Measurements from ENCODE around the gene ZMPSTE24. TPM values are rescaled to one million over a fixed set of nuclear protein-coding genes. Genes with fewer than 3 reads are reported as not detected.

The ZMPSTE24 gene
- polyA plus RNA-seq, 1 donor: 24.5 TPM

DNA sequence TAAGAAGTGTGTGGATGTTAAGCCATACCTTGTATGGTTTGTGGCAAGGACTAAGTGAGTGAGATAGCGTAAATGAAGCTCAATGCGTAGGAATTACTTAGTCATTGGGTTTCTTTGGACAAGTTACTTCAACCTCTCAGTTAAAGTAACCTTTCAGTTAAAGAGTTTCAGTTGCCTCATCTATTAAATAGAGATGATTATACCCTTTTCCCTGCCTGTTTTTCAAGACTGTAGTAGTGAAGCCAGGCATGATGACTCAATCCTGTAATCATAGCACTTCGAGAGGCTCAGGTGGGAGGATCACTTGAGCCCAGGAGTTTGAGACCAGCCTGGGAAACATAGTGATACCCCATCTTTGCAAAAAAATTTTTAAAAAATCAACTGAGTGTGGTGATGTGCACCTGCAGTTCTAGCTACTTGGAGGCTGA lies 6.3 kb downstream of the ZMPSTE24 start:
- DNase-seq: no peak

DNA sequence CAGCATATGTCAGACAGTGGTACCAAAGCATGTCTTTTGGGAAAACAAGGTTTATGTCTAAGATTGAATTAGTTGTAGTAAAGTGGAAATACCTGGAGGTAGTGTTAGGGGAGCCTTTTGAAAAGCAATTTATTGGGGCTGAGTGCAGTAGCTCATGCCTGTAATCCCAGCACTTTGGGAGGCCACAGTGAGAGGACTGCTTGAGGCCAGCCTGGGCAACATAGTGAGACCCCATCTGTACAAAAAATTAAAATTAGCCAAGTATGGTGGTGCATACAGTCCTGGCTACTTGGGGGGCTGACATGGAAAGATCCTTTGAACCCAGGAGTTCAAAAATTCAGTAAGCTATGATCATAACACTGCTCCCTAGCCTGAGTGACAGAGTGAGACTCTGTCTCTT lies 7.3 kb downstream of the ZMPSTE24 start:
- DNase-seq: no peak

DNA sequence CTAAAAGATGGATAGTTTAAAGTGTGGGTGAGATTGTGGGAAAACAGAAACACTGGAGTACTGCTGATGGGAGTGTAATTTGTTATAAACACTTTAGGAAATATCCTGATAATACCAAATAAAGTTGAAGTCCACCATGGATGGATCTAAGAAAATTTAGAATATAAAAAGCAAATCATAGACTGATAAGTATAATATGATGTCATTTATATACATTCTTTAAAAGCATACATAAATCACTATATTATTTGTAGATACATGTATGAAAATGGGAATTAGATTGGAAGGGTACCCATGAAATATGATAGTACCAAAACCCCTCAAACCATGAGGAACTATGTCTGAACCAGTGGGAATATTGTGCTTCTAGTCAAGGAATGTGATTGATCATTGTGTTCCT lies 7.9 kb downstream of the ZMPSTE24 start:
- DNase-seq: no peak

DNA sequence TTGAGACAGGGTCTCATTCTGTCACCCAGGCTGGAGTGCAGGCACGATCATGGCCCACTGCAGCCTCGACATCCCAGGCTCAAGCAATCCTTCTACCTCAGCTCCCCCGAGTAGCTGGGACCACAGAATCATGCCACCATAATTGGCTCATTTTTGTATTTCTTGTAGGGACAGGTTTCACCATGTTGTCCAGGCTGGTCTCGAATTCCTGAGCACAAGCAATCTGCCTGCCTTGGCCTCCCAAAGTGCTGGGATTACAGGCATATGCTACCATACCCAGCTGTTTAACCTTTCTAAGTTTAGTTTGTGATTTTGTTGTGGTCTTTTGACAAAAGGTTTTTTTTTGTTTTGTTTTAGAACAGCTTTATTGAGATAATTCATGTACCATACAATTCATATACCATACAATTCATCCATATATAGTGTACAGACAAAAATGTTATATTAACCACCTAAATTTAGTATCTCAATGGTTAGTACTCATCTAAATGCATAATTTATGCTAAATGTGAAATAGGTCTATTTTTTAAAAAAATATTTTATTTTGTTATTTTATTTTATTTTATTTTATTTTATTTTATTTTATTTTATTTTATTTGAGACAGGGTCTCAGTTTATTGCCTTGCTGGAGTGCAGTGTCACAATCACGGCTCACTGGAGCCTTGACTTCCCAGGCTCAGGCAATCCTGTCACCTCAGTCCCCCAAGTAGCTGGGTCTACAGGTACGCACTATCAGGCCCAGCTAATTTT lies 8.9 kb downstream of the ZMPSTE24 start:
- no peak for DNase-seq

DNA sequence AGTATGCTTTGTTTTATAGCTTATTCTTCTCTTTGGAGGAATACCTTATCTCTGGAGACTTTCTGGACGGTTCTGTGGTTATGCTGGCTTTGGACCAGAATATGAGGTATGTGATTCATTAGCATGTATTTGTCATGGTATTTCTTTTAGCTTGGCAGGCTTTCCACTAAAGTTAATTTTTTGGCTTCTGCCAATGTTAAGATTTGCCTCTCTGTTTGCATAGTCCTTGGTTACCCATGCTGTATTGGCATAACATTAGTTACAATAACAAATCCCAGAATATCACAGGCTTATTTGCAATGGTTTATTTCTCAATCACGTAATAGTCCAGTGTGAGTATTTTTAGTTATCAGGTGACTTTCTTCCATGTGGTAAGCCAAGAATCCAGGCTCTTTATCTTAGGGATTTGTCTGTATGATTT lies 9.7 kb downstream of the ZMPSTE24 start:
- no peak for DNase-seq

DNA sequence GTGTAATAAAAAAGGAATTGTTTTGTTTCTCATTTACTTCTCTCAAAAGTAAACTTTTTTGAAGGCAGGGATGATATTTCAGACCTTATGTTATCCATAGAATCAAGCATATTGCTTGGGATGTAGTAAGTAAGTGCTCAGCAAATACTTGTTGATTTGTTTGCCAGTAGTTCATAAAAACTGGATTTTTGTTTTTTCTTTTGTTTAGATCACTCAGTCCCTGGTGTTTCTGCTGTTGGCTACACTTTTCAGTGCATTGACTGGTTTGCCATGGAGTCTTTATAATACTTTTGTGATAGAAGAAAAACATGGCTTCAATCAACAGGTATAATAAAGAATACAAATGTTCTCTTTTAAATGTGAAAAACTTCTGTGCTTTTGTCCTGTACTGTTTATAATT lies 10.2 kb downstream of the ZMPSTE24 start:
- DNase-seq: no peak

DNA sequence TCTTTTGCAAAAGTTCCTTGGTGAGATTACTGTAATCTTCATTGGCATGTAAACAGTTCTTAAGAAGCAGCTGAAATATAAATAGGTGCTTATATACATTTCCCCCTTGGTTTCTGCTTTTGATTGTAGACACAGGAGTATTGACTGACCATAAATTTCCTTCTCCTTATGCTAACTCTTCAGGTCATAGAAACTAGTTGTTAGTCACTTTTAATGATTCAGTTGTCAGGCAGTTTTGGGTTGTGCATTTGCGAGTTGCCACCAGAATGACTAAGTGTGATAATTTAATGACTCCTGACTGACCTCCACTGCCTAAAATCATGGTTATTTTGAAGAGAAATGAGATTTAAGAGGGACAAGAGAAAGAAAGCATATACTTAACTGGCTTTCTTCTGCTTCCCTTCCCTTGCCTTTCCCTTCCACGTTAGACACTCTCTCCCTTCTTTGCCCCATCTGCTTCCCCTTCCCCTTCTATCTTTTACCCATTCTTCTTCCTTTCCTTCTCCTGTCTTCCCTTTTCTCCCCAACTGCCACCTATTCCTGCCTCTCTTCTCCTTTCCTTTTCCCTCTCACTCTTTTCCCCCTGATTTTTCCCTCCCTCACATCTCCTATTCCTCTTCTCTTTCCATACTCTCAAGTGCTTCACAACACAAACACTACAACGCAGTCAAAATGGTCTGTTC lies 12.3 kb downstream of the ZMPSTE24 start:
- DNase-seq: no peak

DNA sequence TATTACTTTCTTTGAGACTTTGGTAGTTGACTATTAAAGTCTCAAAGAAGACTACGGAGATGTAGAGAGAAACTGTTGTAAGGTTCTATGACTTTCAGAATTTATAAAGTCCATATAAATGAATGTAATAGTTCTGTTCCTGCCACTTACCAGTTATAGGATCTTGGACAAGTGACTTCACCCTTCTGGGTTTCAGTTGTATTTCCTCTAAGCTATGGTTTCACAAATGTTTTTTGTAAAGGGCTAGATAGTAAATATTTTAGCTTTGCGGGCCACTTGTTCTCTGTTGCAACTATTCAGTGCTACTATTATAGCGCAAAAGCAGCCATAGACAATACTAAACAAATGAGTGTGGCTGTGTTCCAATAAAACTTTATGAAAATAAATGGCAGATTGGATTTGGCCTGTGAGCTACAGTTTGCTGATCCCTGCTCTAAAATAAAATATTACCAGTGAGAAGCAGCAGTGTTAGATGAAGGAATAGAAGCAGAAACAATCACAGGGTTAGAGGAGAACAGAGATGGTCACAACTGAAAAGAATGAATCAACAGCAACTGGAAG lies 14.7 kb downstream of the ZMPSTE24 start:
- DNase-seq: no peak

DNA sequence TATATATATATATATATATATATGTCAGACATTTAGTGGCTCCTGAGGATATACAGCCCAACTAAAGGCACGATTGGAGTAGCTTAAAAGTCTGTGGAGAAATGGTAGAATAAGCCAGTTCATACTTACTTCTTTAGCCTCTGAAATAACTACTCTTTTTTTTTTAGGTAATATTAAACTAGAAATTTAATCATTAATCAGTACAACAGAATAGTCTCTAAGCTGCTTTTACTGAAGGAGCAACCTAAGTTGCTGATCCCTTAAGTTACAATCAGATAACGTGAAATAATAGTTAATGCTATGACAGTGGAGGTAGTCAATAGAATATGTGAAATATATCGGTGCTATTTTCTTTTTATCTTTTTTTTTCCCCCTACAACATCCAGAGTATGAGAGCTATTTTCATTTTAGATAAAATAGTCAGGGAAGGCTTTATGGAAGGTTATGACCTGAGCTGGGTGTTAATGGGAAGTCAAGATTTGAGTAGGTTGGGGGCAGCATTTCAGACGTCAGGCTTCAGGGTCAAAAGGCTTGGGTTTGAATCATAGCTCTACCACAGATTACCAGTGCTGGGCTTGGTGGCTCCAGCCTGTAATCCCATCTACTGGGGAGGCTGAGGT lies 15.6 kb downstream of the ZMPSTE24 start:
- no peak for DNase-seq

DNA sequence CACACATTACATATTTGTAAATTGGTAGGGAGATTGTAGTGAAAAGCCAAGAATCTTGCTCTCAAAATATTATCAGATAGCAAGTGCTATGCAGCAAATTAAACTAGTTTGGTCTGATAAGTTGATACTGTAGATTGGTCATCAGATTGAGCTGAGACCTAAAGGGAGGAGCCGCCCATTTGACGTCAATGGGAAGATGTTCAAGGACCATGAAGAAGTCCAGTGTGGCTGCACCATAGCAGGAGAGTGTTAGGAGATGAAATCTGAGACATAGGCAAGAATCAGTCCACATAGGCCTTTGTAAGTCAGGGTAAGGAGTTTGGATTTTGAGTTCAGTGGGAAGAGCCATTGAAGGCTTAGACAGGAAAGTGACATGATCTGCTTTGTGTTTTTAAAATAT lies 16.3 kb downstream of the ZMPSTE24 start:
- DNase-seq: no peak

DNA sequence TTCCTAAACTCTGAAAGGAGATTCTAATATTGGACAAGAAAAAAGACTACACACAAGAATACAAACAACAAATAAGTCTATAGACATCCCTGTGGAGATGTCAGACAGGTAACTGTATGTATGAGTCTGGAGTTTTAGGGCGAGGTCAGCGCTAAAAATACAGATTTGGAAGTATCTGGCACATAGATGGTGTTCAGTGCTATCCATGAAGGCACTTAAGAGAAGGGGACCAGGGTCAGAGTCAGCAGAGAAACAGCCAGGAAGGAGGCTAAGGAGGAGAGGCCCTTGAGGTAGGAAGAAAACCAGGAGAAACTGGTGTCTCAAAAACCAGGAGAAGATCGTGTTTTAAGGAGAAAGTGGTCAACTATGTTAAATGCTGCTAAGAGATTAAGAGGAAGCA lies 18.1 kb downstream of the ZMPSTE24 start:
- DNase-seq: no peak

DNA sequence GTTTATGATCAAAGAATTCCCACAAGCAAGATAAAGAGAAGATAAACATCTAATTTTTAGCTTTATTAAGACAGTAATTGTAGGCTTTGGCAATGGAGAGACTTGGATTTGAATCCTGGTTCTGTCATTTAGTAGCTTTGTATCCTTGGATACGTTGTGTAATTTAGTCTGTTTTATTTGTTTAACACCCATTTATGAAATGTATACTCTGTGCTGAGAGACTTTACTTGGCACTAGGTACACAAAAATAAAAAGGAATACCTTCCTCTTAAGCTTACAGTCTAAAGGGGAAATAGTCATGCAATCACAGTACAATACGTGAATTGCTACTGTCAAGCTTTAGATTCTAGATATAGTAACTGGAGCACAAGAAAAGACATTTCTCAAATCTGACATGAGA lies 23.8 kb downstream of the ZMPSTE24 start:
- DNase-seq: no peak

DNA sequence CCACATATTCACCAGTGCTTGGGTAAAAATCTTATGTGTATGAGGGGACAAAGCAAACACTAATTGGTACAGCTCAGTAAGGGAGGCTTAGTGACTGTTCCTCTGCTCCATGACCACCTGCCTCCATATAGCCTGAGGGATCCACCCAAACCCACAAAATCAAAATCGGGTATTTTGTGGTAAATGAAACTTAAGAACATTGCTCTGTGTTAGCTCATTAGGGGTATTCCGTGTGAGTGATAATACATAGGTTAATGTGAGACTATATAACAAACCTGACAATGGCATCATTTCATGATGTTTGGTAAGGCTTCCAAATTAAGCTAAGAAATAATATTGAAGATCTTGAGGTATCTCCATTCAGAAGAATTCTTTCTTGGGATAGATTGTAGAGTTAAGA lies 33.3 kb downstream of the ZMPSTE24 start:
- no peak for DNase-seq

DNA sequence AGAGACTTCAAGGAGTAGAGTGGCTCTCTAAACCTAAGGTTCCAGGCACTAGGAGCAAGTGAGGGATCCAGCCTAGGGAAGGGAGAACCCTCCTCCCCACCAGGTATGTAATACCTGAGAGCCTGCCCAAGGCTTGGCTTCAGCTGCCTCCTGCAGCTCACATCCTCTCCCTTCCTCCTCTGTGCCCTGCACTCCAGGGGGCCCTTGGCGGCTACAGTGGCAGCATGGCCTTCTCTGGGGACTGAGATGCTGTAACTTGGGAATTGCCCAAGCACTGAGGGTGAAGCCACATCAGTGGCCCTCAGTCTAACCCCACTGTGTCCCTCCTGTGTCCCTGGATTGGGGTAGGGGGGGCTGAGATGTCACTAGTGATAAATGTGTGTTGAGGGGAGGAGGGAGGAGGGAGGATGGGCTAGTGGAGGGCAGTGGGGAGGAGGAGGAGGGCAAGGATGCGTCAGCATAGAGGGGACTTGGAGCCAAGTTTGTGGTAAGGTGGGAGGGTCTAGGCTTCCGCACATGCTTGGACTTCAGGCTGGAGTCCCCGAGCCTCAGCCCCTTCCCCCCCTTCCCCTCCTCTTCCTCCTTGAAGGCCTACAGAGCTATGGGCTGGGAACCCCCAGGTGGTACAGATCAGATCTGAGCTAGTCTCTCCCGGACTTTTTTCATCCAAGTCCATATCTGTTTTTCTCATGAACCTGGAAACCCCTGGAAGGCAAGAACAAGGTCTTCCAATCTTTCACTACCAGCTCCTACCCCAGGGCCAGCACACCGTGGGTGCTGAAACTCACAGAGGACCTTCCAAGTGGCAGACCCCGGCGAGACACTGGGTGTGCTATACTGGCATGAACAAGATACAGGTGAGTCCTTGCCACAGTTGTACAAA lies 41.6 kb downstream of the ZMPSTE24 start:
- DNase-seq: no peak

DNA sequence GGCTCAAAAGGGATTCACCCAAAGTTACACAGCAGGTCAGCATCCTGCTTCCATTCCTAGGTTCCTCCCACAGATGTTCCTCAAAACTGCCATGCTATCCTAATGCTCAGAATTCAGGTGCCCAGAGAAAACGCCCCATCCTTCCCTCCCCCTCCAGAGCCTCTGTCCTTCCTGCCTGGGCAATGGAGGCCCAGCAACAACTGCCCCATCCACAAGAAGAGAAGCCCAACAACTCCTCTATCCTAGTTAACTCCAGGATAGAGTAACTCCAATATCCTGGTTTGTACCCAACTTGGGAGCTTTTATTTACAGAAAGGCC lies 42.2 kb downstream of the ZMPSTE24 start:
- DNase-seq: no peak

DNA sequence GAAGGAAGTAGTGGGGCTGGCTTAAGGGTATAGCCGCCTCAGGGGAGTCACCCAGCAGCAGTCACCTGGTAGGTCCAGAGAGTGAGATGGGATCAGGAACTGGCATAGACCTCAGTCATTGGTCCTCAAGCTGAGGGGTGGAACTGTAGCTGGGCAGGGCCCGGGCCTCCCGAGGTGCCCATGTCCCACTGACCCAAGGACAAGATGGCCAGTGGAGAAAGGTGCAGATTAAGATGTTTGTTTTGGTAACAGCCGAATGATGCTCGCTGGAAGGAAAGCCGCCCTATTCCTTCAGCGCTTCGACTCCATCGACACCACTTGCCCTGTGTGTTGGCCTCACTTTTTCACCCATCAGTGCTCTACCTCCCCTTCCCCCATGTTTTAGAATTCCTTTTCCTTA lies 42.6 kb downstream of the ZMPSTE24 start:
- no peak for DNase-seq

DNA sequence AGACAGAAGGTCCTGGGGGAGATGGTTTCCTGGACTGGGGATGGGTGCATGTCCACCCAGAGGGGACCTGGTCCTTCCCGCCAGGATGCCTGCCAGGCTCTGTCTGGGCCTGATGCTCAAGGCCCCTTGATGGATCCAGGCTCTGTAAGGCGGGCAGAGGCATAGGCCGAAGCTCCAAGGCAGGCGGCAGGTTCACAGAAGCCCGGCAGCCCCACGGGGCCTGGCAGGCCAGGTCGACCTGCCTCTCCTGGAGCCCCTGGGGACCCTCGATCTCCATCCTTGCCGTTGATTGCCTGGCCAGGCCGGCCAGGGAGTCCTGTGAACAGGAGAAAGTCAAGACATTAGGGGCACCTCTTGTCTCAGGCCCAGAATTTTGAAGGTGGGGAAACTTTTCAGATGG lies 43.0 kb downstream of the ZMPSTE24 start:
- DNase-seq: no peak

DNA sequence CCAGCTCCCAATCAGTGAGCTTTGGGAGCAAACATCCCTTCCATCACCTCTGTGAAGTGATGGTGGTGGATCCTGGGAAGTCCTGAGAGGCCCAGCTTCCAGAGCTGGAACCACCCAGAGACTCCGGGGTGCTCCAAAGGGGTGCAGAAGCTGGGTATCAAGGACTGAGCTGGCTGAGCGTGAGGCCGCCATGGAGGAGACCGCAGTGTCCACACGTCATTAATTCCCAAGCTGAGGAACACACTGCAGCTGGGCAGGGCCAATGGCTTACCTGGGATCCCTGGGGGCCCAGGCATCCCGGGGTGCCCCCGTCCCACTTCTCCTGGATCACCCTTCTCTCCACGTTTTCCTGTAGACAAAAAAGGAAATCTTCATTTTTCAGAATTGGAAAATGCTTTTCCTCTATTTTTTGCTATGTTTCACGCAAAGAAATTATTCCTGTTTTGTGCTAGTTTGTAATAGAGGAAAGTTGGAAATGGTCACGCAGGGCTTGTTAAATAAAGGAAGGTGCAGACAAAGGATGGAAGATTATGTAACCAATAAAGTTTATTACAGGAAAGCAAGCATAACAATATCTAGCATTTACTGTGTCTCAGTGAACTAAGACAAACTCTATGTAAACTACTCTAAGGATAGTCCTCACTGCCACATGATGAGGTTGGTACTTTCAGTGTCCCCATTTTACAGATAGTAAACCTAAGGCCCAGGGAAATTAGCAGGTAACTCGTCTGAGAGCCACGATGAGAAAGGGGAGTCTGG lies 43.7 kb downstream of the ZMPSTE24 start:
- DNase-seq: no peak

DNA sequence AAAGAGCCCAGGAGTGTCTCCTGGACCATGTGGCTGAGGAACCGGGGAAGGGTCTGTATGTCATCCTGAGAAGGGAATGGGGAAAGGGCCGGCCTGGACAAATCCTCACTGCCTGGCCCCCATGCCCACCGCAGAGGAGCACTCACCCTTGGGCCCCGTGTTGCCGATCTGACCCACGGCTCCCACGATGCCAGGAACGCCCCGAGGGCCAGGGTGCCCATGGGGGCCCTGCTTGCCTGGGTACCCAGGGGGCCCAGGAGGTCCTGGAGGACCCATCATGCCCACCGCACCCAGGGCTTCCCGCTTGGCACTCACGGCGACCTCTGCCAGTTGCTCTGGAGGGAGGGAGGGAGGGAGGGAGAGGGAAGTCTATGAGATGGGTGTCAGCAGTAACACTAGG lies 44.4 kb downstream of the ZMPSTE24 start:
- DNase-seq: no peak

DNA sequence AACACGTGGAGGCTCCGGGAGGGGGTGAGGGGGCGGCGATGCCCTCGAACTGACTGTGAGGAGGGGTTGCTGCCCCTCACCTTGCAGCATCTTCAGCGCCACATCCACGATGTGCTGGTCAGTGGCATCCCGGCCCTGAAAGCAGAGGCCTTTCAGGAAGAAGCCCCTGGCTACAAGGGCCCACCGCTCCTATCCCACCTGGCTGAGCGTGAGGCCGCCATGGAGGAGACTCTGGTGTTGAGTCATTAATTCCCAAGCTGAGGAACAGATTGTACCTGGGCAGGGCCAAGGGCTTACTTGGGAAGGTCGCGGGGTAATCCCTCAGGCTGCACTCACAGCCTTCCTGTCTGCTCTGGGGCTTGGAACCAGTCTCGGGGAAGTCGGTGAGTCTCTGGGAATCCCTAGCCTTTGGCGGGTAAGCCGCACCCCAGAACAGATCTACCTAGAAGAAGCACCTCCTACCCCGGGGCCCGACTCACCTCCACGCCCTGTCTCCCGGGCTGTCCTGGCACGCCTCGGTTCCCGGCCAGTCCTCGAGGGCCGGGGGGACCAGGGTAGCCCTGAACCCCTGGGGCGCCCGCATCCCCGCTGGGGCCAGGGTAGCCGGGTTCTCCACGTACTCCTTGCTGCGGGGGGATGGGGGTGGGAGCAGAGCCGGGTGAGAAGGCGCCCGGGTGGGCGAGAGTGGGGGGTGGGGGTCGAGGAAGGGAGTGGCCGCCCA lies 45.2 kb downstream of the ZMPSTE24 start:
- no peak for DNase-seq

DNA sequence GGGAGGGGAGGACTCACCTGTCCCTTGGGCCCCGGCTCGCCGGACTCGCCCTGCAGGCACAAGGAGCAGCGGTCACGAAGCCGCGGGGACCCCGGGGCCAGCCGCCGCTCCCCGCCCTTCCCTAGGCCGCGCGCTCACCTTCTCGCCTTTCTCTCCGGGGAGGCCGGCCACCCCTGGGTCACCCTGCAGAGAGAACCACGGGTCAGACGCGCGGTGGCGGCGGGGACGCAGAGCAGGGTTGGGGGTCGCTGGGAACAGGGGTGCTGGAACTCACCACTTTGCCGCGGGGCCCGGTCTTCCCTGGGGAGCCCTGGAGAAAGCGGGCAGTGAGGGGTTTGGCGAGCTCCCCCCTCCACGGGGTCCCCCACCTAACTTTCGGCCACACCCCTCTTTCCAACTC lies 45.8 kb downstream of the ZMPSTE24 start:
- no peak for DNase-seq

Measured in hindlimb muscle (tissue), 1 donor.